Calu3 (cell line): ENCODE measurements around the gene SIRT5. TPM values are rescaled to one million over a fixed set of nuclear protein-coding genes. Genes with fewer than 3 reads are reported as not detected.

Experiments
- BruUV-seq: library from RNA; stranded (reverse); fragments of 400-500 nt; replicated peaks from 2 replicates; lab custom pipeline; 2021; lab: Mats Ljungman, UMichigan
- CTCF ChIA-PET: fragments of 300-600 bp; sonication (Branson Sonifier 250); formaldehyde crosslinking; loops from one replicate; lab custom pipeline; 2022; ENCODE audit warnings: antibody characterized with exemption; lab: Charles Lee
- DNase-seq: peaks from one replicate; pipeline ENCODE4 v3.0.0; 2022
- H3K27ac Mint-ChIP-seq: one replicate; pipeline ENCODE4 v1.8.0; 2022; ENCODE audit warnings: mixed read lengths; ENCODE audit not compliant: unreplicated experiment
- H3K27me3 Mint-ChIP-seq: one replicate; pipeline ENCODE4 v1.8.0; 2022; ENCODE audit warnings: mixed read lengths; ENCODE audit not compliant: unreplicated experiment
- H3K36me3 Mint-ChIP-seq: one replicate; pipeline ENCODE4 v1.8.0; 2022; ENCODE audit warnings: mild to moderate bottlenecking, moderate library complexity, mixed read lengths; ENCODE audit not compliant: insufficient read depth, unreplicated experiment
- H3K4me1 Mint-ChIP-seq: one replicate; pipeline ENCODE4 v1.8.0; 2022; ENCODE audit warnings: mild to moderate bottlenecking, low read depth, mixed read lengths; ENCODE audit not compliant: unreplicated experiment
- H3K4me3 Mint-ChIP-seq: one replicate; pipeline ENCODE4 v1.8.0; 2022; ENCODE audit warnings: mild to moderate bottlenecking, low read depth, moderate library complexity, mixed read lengths; ENCODE audit not compliant: unreplicated experiment
- H3K9me3 Mint-ChIP-seq: one replicate; pipeline ENCODE4 v1.8.0; 2022; ENCODE audit warnings: low read depth, mixed read lengths; ENCODE audit not compliant: unreplicated experiment
- CTCF ChIP-seq: fragments of 200-600 bp; IDR thresholded peaks from one replicate; pipeline ENCODE4 v1.8.0; 2022; ENCODE audit warnings: antibody characterized with exemption; ENCODE audit not compliant: unreplicated experiment
- intact Hi-C: fragments of 100-400 bp; cut with micrococcal nuclease; formaldehyde crosslinking; loops from one replicate; pipeline ENCODE4 v1.10.0; 2022; ENCODE audit not compliant: unreplicated experiment
- total RNA-seq: library from RNA; stranded (reverse); gene quantifications from 2 replicates; pipeline ENCODE4 v1.2.3, GENCODE V29; 2022

SIRT5 gene
- total RNA-seq, 1 experiment from 2014 or later: 13.5 TPM

DNA sequence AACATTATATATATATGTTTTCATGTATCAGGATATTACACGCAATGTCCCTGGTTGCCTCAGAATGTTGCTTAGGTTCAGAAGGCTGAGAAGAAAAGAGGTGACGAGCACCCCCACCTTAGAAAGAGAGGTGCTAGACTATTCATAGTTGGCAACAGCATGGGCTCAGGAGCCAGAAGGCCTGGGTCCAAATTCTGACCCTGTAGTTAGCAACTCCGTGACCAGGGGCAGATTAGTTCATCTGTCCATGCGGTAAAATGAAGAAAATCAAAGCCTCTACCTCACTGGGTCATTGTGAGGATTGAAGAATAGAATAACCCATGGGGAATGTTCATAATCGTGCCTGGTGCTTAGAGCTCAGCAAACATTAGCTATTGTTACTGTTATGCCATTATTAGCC, 5.4 kb upstream of the SIRT5 start:
- DNase-seq: no peak
- Mint-ChIP-seq H3K9me3 (no peaks in the 10 kb centered on the region), H3K27me3 (no peaks in the 10 kb centered on the region), H3K27ac (no peak overlapping the region), H3K4me1 (no peaks in the 10 kb centered on the region), H3K36me3 (peaks cover 5% of the 10 kb centered on the region), H3K4me3 (no peak overlapping the region)
- intact Hi-C loops: no loop called here
- no TSS peak for BruUV-seq
- TF ChIP-seq CTCF: no peak
- CTCF ChIA-PET: no interaction called here

- no peak overlapping the region for H3K27ac Mint-ChIP-seq
- no peak for TF ChIP-seq CTCF
- intact Hi-C loops: loop anchor here (5.0 kb wide), 1 partner anchor 175 kb away; no protein-coding TSS in a partner anchor
- no peak for DNase-seq
- no peaks in the 10 kb centered on the region for H3K27me3 Mint-ChIP-seq
- H3K4me3 Mint-ChIP-seq: peak overlapping the region; percentile 22
- no peaks in the 10 kb centered on the region for H3K4me1 Mint-ChIP-seq
- peaks cover 18% of the 10 kb centered on the region for H3K36me3 Mint-ChIP-seq
- no TSS peak for BruUV-seq
- CTCF ChIA-PET: no interaction called here
- H3K9me3 Mint-ChIP-seq: no peaks in the 10 kb centered on the region
Observed at GRCh38 chr6:13572240-13572639, 2.2 kb upstream of the SIRT5 start.

GRCh38 chr6:13572951-13573654, 1.3 kb upstream of the SIRT5 start:
- no peak for DNase-seq
- BruUV-seq: no TSS peak
- CTCF ChIA-PET: interaction anchor here (1.6 kb wide), 1 partner anchor 35 kb away, joined by 6 read pairs; no protein-coding TSS in a partner anchor
- Mint-ChIP-seq H3K27ac (peak overlapping the region; percentile 80), H3K9me3 (no peaks in the 10 kb centered on the region), H3K4me1 (no peaks in the 10 kb centered on the region), H3K27me3 (no peaks in the 10 kb centered on the region), H3K4me3 (peak overlapping the region; percentile 97), H3K36me3 (peaks cover 18% of the 10 kb centered on the region)
- no peak for TF ChIP-seq CTCF
- intact Hi-C loops: loop anchor here (5.0 kb wide), 1 partner anchor 176 kb away; no protein-coding TSS in a partner anchor

DNA sequence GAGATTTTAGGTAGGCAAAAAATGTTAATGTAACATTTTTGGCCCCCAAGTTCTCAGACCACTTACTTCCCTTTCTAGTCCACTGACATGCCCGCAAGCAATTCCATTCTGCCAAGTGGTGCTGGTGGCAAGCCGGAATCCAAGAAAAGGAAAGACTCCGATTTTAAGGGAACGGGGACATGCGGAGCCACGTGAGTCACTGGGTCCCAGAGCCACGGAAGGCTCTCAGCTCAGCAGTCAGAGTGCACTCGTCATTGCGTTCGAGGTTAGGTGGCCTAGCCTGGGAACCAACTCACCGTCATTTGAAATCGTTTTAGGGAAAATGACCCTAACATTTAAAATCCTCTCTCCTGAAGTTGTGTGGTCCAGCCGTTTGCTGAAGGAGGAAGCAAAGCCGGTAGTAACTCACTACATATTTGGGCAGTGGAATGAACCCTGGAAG, 711 bp upstream of the SIRT5 start:
- Mint-ChIP-seq H3K36me3 (peaks cover 18% of the 10 kb centered on the region), H3K27ac (peak overlapping the region; percentile 80), H3K9me3 (no peaks in the 10 kb centered on the region), H3K4me3 (peak overlapping the region; percentile 97), H3K4me1 (no peaks in the 10 kb centered on the region), H3K27me3 (no peaks in the 10 kb centered on the region)
- peak; percentile 8 for DNase-seq
- CTCF ChIA-PET: interaction anchor here (1.6 kb wide), 1 partner anchor 36 kb away, joined by 6 read pairs; no protein-coding TSS in a partner anchor
- TF ChIP-seq CTCF: no peak
- TSS peak; percentile 77 for BruUV-seq
- intact Hi-C loops: loop anchor here (2.0 to 5.0 kb wide), 2 partner anchors 87 to 176 kb away; partner anchors contain the start of gene GFOD1
